ENCODE measurements around the gene LBR.

GRCh38 chr1:225428068-225428880, 436 bp upstream of the LBR start:
- no peak for TF ChIP-seq EZH2 (IDR thresholded peaks at IDR 0.05; ENCODE audit: borderline replicate concordance, low read depth, low read length, severe bottlenecking)
- TF ChIP-seq CTCF (IDR thresholded peaks at IDR 0.05; ENCODE audit: borderline replicate concordance, extremely low read depth, low read length, poor library complexity, severe bottlenecking): no peak
